GM18861 (cell line): ENCODE data around the gene TRIM71.

Source experiments
- ATAC-seq: cut with Tn5 transposase; IDR thresholded peaks from one replicate; pipeline ENCODE4 v1.9.1; 2021; ENCODE audit not compliant: unreplicated experiment

The TRIM71 gene

DNA sequence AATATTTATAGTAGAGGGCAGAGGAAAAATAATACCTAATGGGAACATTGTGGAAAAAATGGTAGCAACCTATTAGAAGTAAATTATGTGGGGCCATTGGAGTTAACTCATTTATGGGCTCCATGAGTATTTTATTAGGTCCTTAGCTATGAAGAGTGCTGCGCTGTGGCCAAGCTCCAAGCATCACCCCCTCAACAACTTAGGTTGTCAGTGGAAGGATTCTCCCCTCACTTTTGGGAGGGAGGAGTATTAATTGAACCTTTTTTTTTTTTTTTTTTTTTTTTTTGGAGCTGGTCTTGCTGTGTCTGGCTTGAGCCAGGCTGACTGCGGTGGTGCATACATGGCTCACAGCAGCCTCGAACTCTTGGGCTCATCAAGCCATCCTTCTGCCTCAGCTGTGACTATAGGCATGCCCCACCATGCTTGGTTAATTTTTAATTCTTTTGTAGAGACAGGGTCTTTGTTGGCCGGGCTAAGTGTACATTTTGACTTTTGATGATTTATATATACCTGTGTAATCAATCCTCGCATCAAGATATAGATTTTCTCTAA lies 45.2 kb downstream of the TRIM71 start:
- ATAC-seq, result no peak

DNA sequence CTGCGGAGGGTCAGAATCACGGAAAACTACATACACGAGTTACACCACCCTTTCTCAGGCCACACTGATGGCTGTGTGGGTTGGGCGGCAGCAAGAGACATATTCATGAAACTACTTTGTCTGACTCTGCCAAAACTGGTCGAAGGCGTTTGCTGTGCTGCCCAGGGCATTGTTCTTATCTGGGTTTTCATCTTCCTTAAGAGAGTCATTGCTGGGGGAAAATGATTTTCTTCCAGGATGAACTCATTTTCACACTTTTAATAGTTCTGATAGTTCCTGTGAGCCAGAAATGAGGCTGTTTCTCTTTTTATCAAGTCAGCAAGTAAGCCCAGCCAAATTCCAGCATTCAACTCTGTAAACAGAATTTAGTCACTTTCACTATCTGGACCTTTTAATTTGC lies 47.6 kb downstream of the TRIM71 start:
- no peak for ATAC-seq

DNA sequence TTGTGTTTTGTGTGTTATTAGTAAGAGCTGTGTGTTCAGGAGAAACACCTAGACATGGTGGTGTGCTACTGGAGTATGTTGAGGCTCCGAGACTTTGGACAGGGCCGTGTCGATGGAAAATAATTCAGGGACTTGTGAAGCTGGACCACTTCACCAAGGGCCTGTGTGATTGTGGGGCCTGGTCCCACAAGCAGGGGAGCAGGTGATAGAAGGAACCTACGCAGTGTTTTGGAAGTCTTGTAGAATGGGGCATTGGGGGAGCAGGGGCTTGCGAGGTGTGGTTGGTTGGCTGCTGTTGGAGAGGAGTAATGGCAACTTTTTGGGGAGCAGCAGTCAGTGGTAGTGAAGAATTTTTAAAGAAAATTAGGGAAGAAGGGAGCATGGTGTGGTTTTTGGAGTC lies 48.7 kb downstream of the TRIM71 start:
- no peak for ATAC-seq

- no peak for ATAC-seq
Observed at GRCh38 chr3:32867954-32868353, 50.2 kb downstream of the TRIM71 start.

- ATAC-seq, result no peak
Observed at GRCh38 chr3:32868719-32869512, 51.1 kb downstream of the TRIM71 start.

DNA sequence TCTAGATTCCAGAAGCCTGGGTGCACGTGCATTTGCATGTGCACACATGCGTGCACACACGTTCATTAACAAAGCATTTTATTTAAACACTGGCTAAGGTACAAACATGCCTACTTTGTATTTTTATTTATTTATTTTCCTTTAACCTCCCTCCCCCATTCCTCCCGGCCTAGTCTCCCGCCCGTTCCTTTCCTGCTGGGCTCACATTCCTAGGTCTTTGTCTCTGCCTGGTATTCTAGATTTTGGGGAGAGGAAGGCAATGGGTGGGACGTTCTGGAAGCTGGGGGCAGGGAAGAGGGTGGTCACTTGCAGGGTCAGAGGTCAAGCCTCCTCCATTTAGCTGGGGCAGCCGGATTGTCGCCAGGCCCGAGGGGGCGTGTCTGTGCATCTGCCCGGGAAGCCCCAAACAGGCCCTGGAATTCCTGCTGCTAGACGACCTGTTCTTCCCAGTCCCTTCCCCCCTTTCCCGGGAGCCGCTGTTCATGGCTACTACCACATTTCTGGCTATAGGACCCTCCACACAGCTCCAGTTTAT lies 51.8 kb downstream of the TRIM71 start:
- no peak for ATAC-seq

DNA sequence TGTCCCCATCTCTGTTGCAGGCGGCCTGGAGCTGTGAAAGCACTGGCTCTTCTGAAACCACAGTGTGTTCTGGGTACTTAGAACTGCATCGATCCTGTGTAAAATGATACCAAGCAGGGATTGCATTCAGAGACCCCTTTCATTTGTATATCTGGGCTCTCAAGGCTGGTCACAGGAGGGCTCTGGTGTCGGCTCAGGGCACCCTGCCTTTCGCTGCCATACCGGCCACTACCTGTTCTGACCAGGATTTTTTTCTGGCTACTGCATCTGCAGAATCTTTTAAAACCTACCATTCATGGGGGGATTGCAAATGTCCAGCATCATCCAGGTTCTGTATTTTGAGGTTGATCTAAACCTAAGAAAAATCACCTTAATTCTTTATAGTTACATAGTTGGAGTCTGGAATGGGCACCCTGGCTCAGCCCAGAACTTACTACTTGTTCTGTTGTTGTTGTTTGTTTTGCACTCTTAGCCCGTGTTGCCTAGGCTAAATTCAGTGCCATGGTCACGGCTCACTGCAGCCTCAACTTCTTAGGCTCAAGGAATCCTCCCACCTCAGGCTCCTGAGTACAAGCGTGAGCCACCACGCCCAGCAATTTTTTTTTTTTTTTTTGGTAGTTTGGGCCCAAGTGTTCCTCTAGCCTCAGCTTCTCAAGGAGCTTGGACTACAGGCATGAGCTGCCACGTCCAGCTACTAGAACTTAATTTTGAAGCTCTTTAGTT lies 52.7 kb downstream of the TRIM71 start:
- ATAC-seq, result no peak

GRCh38 chr3:32871273-32871672 lies 53.5 kb downstream of the TRIM71 start:
- no peak for ATAC-seq

DNA sequence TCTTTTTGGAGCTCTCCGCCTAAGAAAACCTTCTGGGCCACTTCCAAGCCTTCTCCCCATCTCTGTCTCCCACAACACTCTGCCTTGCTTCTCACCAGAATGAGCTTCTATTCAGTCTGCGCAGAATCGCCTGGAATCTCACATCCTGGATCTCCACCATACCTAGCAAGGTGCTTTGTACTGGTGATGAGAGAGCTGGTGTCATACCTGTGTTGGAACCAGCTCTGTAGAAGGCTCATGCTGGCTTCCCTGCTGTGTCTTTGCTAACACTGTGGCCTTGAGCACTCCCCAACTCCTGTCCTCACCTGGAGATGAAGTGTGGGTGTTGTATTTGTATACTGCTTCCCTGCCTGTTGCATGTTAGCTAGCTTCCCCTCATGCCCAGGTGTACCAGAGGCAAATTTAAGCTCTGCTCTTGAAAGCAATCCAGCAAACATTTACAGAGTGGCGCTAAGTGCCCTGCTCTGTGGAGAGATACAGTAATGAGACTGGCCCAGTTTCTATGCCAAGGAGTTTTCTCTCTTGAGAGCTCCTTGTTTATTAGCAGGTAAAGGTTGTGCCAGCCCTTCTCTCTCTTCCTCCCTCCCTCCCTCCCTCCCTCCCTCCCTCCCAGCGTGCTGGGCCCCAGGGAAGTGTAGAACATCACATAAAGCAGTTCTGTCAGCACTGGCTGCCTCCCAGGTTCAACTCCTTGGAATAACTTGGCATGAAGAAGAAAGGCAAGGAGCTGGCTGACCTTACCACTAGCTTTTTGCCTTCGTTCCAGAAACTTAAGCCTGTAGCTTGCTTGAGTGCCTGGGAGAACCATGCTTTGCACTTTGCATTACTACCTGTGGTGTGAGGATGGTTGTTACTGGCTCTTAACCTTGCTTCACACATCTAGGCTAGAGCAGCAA lies 54.9 kb downstream of the TRIM71 start:
- no peak for ATAC-seq

DNA sequence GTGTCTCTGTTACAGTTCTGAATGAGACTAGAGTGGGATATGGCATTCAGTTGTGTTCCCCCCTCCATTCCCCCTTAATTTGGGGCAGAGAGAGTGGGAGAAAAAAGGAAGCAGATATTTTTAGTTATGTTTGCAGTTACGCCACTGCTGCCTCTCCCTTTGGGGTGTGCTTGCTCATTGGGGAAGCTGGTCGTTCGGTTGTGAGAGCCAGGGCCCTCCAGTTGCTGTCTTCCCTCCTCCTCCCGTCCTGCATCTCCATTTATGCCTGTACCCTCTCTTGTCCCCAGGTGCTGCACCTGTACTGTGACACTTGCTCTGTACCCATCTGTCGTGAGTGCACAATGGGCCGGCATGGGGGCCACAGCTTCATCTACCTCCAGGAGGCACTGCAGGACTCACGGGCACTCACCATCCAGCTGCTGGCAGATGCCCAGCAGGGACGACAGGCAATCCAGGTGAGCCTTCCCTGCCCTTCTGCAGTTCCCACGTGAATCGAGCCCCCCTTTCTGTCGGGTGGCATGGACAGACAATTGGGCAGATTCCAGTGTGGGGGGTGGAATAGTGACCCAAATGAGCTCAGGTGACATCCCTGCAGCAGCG lies 55.8 kb downstream of the TRIM71 start:
- ATAC-seq, result no peak

DNA sequence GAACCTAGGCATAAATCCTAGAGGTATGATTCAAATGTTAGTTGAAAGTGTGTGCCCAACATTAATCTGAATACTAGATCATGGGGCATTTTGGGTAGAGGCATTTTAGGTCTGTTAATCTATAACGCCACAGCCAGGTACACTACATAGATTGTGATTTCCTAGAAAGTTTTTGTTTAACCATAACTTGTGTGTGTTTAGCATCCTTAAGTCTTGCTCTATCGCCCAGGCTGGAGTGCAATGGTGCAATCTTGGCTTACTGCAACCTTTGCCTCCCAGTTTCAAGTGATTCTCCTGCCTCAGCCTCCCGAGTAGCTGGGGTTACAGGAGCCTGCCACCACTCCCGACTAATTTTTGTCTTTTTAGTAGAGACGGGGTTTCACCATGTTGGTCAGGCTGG lies 59.1 kb downstream of the TRIM71 start:
- ATAC-seq, result no peak

DNA sequence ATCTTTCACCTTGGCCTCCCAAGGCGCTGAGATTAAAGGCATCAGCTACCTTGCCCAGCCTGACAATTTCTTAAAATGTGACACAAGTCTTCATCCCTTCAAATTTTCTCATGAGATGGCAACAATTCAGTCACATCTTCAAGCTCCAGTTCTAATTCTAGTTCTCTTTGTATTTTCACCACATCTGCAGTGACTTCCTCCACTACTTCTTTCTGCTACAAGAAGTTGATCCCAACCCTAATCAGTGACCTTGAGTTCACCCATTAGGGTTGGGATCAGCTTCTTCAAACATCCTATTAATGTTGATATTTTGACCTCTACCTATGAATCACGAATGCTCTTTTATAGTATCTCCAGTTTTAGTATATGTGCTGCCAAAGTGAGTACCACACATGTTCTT lies 59.8 kb downstream of the TRIM71 start:
- ATAC-seq, result no peak

DNA sequence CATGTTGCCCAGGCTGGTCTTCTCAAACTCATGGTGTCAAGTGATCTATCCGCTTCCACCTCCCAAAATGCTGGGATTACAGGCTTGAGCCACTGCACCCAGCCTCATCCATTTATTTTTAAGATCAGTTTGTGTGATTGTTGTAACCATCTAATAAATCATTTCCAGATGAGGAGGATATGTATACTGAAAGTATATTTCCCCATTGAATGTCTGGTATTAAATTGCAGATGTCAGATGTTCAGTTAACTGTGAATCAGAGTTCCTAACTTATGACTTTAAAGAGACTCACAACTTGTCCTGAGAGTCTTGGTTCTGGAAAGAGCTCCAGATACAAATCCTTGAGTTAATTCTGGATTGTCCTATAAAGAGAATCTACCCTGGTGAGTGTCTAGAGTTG lies 62.4 kb downstream of the TRIM71 start:
- ATAC-seq, result no peak

- no peak for ATAC-seq
Observed at GRCh38 chr3:32881624-32882023, 63.8 kb downstream of the TRIM71 start.

DNA sequence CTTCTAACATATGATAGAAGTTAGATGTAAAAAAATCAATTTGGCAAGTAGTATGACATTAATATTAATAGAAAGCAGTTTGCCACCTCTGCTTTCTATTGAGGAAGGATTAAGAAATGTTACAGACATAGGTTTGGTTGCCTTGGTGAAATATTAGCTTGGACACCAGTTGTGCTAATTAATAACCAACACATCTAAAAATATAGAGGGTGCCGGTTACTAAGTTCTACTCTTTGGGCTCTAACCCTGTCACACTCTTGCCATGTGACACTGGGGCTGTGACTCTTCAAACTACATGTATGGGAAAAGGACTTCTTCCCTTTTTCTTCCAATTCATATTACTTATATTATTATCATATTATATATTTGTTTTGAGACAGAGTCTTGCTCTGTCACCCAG lies 64.4 kb downstream of the TRIM71 start:
- peak; percentile 65 for ATAC-seq

GRCh38 chr3:32882603-32883025 lies 64.8 kb downstream of the TRIM71 start:
- ATAC-seq, result peak; percentile 75

DNA sequence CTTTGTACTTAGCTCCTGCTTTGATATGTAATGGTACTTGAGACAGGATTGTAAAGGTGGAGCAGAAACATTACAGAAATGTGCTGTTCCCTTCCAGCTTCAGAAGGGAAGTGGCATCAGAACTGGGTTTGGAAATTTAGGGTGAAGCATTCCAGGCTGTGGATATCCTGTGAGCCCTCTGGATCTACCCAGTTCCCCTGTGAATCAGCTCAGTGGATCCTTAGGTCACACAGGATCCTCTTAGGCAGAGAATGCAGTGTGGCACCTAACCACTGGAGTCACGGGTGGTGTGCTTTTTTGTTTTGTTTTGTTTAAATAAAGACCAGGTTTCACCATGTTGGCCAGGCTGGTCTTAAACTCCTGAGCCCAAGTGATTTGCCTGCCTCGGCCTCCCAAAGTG lies 66.0 kb downstream of the TRIM71 start:
- no peak for ATAC-seq

DNA sequence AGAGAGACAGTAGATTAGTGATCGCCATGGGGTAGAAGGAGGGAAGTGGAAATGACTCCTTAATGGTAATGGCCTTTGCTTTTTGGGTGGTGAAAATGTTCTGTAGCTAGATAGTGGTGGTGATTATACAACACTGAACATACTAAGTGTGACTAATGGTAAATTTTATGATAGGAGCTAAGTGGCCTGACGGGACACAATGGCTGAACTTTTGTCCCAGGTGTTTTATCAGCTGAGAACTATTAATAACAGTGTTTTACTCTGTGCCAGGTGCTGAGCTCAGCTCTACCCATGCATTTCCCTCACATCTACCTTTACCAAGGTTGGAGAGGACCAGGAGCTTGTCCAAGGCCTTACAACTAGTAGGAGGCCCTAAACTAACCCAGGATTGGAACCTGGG lies 66.8 kb downstream of the TRIM71 start:
- ATAC-seq, result no peak

GRCh38 chr3:32885283-32885901 lies 67.6 kb downstream of the TRIM71 start:
- ATAC-seq, result no peak

GRCh38 chr3:32886296-32886695 lies 68.5 kb downstream of the TRIM71 start:
- no peak for ATAC-seq
